Adrenal gland (tissue), 12 donors: ENCODE results near the gene ADGRD2. TPM values are rescaled to one million over a fixed set of nuclear protein-coding genes. Genes with fewer than 3 reads are reported as not detected.

Experiments used
- DNase-seq, 7 donors: peaks; one replicate each; pipeline ENCODE4 v3.0.0-alpha.2; 2019 to 2020
- H3K27ac ChIP-seq, 5 donors: fragments of 200-600 bp; sonication (generic) in 4 of 5; 1 replicate in 3 of 5; 2 replicates in 2 of 5; pipeline versions ENCODE4 v1.5.1 to v1.8.0; 2016 to 2020; ENCODE audit warnings: mild to moderate bottlenecking in 1 of 5
- H3K27me3 ChIP-seq: fragments of 200-600 bp; 2 replicates; pipeline ENCODE4 v1.8.0; 2021
- H3K36me3 ChIP-seq, 2 donors: fragments of 200-600 bp; replicated peaks in 1 of 2; 1 replicate in 1 of 2; 2 replicates in 1 of 2; pipeline versions ENCODE4 v1.5.1 to v1.8.0; 2018 to 2022
- H3K4me1 ChIP-seq, 2 donors: fragments of 200-600 bp; replicated peaks in 1 of 2; 1 replicate in 1 of 2; 2 replicates in 1 of 2; pipeline versions ENCODE4 v1.5.1 to v1.8.0; 2018 to 2021
- H3K4me3 ChIP-seq, 4 donors: fragments of 200-600 bp; sonication (generic) in 3 of 4; one replicate each; pipeline ENCODE4 v1.5.1; 2016 to 2018
- H3K9me3 ChIP-seq, 3 donors: fragments of 200-600 bp; sonication (generic) in 1 of 3; replicated peaks in 1 of 3; 1 replicate in 2 of 3; 2 replicates in 1 of 3; pipeline versions ENCODE4 v1.5.1 to v1.8.0; 2016 to 2021
- CTCF ChIP-seq, 6 experiments: fragments of 450-650 bp in 4 of 6; fragments of 200-600 bp in 2 of 6; sonication (generic) in 1 of 6; IDR thresholded peaks; 1 replicate in 5 of 6; 2 replicates in 1 of 6; pipeline versions ENCODE4 v1.5.1 to v1.8.0; 2016 to 2021; ENCODE audit warnings: antibody characterized with exemption in 6 of 6, mild to moderate bottlenecking in 2 of 6, moderate library complexity in 1 of 6
- POLR2A ChIP-seq, 2 donors: fragments of 450-650 bp; IDR thresholded peaks; one replicate each; pipeline ENCODE4 v1.6.1; 2017; ENCODE audit warnings: antibody characterized with exemption in 2 of 2, mild to moderate bottlenecking in 2 of 2, moderate library complexity in 1 of 2
- WGBS, 4 donors: extraction: QIAGEN DNeasy Blood & Tissue Kit in 2 of 4; methylation state at CpG; one replicate each; pipeline versions ENCODE4 v1.1.5 to v1.1.7; 2013 to 2017; 5-methylcytosine and 5-hydroxymethylcytosine counted together
- intact Hi-C, 2 donors: fragments of 100-400 bp; cut with DNase I; formaldehyde crosslinking; loops; one replicate each; pipeline versions ENCODE4 v1.14.1 to v1.15.0; 2022 to 2023
- polyA plus RNA-seq, 3 donors: library from polyadenylated mRNA; stranded (reverse); fragments of 200-250 nt in 2 of 3; fragments of 350-450 nt in 1 of 3; fragmentation: Illumina TruSeq in 1 of 3; extraction: RNeasy Lipid Tissue Mini Kit (QIAGEN cat#74804) in 1 of 3; gene quantifications; one replicate each; pipeline ENCODE4 v1.2.3, GENCODE V29; 2013 to 2014
- total RNA-seq, 9 donors: library from RNA; depleted of rRNA in 4 of 9; stranded (reverse); fragments of >200 nt in 4 of 9; fragments of 120-200 nt in 1 of 9; fragmentation: NEBNext Ultra II Directional in 1 of 9; extraction: Animal tissue kit (Norgen Biotek cat#: 25700) in 1 of 9; gene quantifications; one replicate each; pipeline versions ENCODE4 v1.1.0 to v1.2.4, GENCODE V29; 2013 to 2023
- donor health status: healthy with polysubstance abuse.
- donor health status: Bipolar disorder and iron deficiency.
- donor health status: DM: yes; HTN: yes; CAD: no.
- donor health status: DM: no; HTN: no; CAD: no.
- donor health status: DM: no; HTN: no; CAD: no.
- donor health status: DM: yes; HTN: yes; CAD: no.

The ADGRD2 gene
- total and polyA plus RNA-seq, 12 donors: 0.16 to 4.4 (median 0.46) TPM; not detected in 4

GRCh38 chr9:124497441-124497840 is 47.2 kb downstream of the ADGRD2 start:
- Histone ChIP-seq H3K27me3 (no peaks in the 10 kb centered on the region), H3K9me3 (no peaks in the 10 kb centered on the region), H3K27ac (peak overlapping the region in 2 of 5 donors; percentile 28 to 81), H3K36me3 (peaks cover 0 to 4% of the 10 kb centered on the region in 2 donors), H3K4me1 (peaks cover 26 to 68% of the 10 kb centered on the region in 2 donors), H3K4me3 (no peak overlapping the region)
- no peak for TF ChIP-seq POLR2A (IDR thresholded peaks at IDR 0.05)
- 54 to 76% (median 72%) methylated on average over 3 to 8 of the region's 8 CpGs for WGBS, 4 donors
- peak in 3 of 7 donors; percentile 43 to 55 (median 50) for DNase-seq
- intact Hi-C loops: no loop called here

- peak overlapping the region in 2 of 5 donors; percentile 21 to 81 for H3K27ac ChIP-seq
- H3K4me1 ChIP-seq: peaks cover 30 to 74% of the 10 kb centered on the region in 2 donors
- H3K9me3 ChIP-seq: no peaks in the 10 kb centered on the region
- peaks cover 4% of the 10 kb centered on the region for H3K27me3 ChIP-seq
- peak in 1 of 7 donors; percentile 29 for DNase-seq
- TF ChIP-seq CTCF (IDR thresholded peaks at IDR 0.05): no peak
- TF ChIP-seq POLR2A (IDR thresholded peaks at IDR 0.05): no peak
- intact Hi-C loops: no loop called here
- H3K4me3 ChIP-seq: no peak overlapping the region
- peaks cover 0 to 4% of the 10 kb centered on the region in 2 donors for H3K36me3 ChIP-seq
- WGBS, 4 donors: 54 to 64% (median 57%) methylated on average over 6 of the region's 6 CpGs
Measured at GRCh38 chr9:124498040-124498439, 47.8 kb downstream of the ADGRD2 start.

GRCh38 chr9:124498499-124499146 is 48.4 kb downstream of the ADGRD2 start:
- peak in 2 of 7 donors; percentile 41 to 43 for DNase-seq
- Histone ChIP-seq H3K27me3 (peaks cover 9% of the 10 kb centered on the region), H3K27ac (peak overlapping the region in 2 of 5 donors; percentile 41 to 81), H3K4me3 (no peak overlapping the region), H3K9me3 (no peaks in the 10 kb centered on the region), H3K4me1 (peaks cover 35 to 78% of the 10 kb centered on the region in 2 donors), H3K36me3 (peaks cover 0 to 4% of the 10 kb centered on the region in 2 donors)
- TF ChIP-seq POLR2A (IDR thresholded peaks at IDR 0.05): no peak
- no peak for TF ChIP-seq CTCF (IDR thresholded peaks at IDR 0.05)
- intact Hi-C loops: no loop called here
- WGBS, 4 donors: 24 to 58% (median 54%) methylated on average over 5 to 15 of the region's 15 CpGs

DNA sequence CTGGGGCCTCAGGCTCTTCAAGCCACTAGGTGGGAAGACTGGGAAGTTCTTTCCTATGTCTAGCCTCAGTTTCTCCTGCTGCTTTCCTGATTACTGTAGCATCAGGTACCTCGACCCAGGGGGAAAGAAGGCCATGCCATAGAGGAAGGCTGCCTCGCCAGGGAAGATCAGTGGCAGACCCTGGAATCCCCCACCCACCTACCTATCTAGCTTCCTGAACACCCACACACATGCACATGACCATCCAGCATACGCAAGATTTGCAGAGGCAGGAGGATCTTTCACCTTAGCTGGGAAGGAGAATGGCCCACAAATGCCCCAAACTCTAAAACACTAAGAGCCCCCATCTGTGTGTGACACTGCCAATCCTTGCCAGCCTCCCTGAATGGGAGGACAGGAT is 49.0 kb downstream of the ADGRD2 start:
- Histone ChIP-seq H3K4me1 (peaks cover 38 to 73% of the 10 kb centered on the region in 2 donors), H3K27me3 (peaks cover 10% of the 10 kb centered on the region), H3K9me3 (no peaks in the 10 kb centered on the region), H3K4me3 (no peak overlapping the region), H3K27ac (peak overlapping the region in 3 of 5 donors; percentile 13 to 81 (median 41)), H3K36me3 (peaks cover 0 to 4% of the 10 kb centered on the region in 2 donors)
- no peak for DNase-seq
- intact Hi-C loops: no loop called here
- TF ChIP-seq CTCF (IDR thresholded peaks at IDR 0.05) (no peak), POLR2A (IDR thresholded peaks at IDR 0.05) (no peak)
- WGBS, 4 donors: 60 to 94% (median 73%) methylated on average over 3 of the region's 3 CpGs
